ENCODE results near the gene TTC38. TPM values are rescaled to one million over a fixed set of nuclear protein-coding genes. Genes with fewer than 3 reads are reported as not detected.

The TTC38 gene
- total and polyA plus RNA-seq, 2 donors (not counting 3 experiments of a cell fraction or from before 2014, with no cell fraction given): 31.6 to 39.7 TPM

DNA sequence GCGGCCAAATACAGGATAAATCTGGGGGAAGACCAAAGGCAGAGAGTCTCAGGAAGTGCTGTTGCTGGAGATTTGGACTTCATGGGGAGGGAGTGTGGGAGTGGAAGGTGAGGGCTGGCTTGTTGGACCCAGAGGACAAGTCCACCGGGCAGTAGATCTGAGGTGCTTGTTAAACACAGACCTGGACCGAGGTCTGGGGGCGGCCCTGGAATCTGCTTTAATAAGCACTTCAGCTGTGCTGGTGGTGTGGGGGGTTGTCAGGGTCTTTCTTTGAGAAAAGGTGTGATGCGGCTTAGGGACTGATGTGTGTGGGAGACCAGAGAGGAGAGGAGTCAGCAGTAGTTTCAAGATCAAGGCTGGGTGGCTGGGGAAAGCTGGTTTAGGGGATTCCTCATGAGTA, 72.1 kb downstream of the TTC38 start:
- FAIRE-seq (no peak), DNase-seq (ENCODE audit: low read depth, low spot score) (no peak)
- H3K4me3 ChIP-seq (replicated peaks in 1 of 3; ENCODE audit: insufficient read depth in 1 of 3, low read depth in 1 of 3, low read length in 3 of 3): no peak overlapping the region
- no peak overlapping the region for H3K27ac ChIP-seq (ENCODE audit: insufficient read depth, low read depth, low read length)
- H3K79me2 ChIP-seq (ENCODE audit: control insufficient read depth, insufficient read depth, low read length): peaks cover 32% of the 10 kb centered on the region
- H2AFZ ChIP-seq (ENCODE audit: low read depth, low read length): no peak overlapping the region
- H3K9me1 ChIP-seq (replicated peaks; ENCODE audit: control insufficient read depth, extremely low read depth, insufficient read depth, low read length): no peaks in the 10 kb centered on the region
- BruUV-seq (replicated peaks): no TSS peak
- ChIA-PET CTCF (interaction anchor here (0.8 to 1.5 kb wide), 3 partner anchors 10 to 218 kb away, joined by 3 to 7 read pairs (median 4); no protein-coding TSS in a partner anchor), POLR2A (no interaction called here)
- H3K4me1 ChIP-seq (ENCODE audit: control insufficient read depth, extremely low read depth, insufficient read depth, low read length): peaks cover 7% of the 10 kb centered on the region
- H3K9me3 ChIP-seq (replicated peaks; ENCODE audit: control insufficient read depth, insufficient read depth, low read length): no peaks in the 10 kb centered on the region
- dilution Hi-C loops (cut with MboI; ENCODE audit: extremely low pct_ligation_motif_present, low sequenced_read_pairs) (no loop called here), intact Hi-C loops (cut with micrococcal nuclease) (no loop called here)
- peaks cover 12 to 33% of the 10 kb centered on the region in 2 experiments for H3K36me3 ChIP-seq (ENCODE audit: control insufficient read depth in 2 of 2, extremely low read depth in 1 of 2, insufficient read depth in 2 of 2, low read length in 2 of 2)
- no peaks in the 10 kb centered on the region for H3K27me3 ChIP-seq (ENCODE audit: control insufficient read depth in 2 of 2, insufficient read depth in 2 of 2, low read length in 2 of 2)
- TF ChIP-seq, protein P1, sequence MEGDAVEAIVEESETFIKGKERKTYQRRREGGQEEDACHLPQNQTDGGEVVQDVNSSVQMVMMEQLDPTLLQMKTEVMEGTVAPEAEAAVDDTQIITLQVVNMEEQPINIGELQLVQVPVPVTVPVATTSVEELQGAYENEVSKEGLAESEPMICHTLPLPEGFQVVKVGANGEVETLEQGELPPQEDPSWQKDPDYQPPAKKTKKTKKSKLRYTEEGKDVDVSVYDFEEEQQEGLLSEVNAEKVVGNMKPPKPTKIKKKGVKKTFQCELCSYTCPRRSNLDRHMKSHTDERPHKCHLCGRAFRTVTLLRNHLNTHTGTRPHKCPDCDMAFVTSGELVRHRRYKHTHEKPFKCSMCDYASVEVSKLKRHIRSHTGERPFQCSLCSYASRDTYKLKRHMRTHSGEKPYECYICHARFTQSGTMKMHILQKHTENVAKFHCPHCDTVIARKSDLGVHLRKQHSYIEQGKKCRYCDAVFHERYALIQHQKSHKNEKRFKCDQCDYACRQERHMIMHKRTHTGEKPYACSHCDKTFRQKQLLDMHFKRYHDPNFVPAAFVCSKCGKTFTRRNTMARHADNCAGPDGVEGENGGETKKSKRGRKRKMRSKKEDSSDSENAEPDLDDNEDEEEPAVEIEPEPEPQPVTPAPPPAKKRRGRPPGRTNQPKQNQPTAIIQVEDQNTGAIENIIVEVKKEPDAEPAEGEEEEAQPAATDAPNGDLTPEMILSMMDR (IDR thresholded peaks at IDR 0.05; ENCODE audit: extremely low read depth in 1 of 2, insufficient read depth in 1 of 2, low read depth in 1 of 2, low read length in 2 of 2): no peak
- TF ChIP-seq JUN (IDR thresholded peaks at IDR 0.05; ENCODE audit: borderline replicate concordance, insufficient read depth, insufficient read length, low read depth): no peak
- TF ChIP-seq GATA2 (IDR thresholded peaks at IDR 0.05; ENCODE audit: insufficient read depth, insufficient read length, low read depth, low read length): no peak
- no peak for TF ChIP-seq EZH2 (IDR thresholded peaks at IDR 0.05; ENCODE audit: borderline replicate concordance, low read depth, low read length, severe bottlenecking)
- no peak for TF ChIP-seq MYC (IDR thresholded peaks at IDR 0.05; ENCODE audit: low read depth, low read length)
- TF ChIP-seq MAX (IDR thresholded peaks at IDR 0.05; ENCODE audit: insufficient read depth, insufficient read length): no peak
- no peak for TF ChIP-seq POLR2A (IDR thresholded peaks at IDR 0.05; ENCODE audit: low read depth, low read length)
- no peak for TF ChIP-seq POLR2AphosphoS5 (IDR thresholded peaks at IDR 0.05; ENCODE audit: insufficient read depth, low read depth, low read length)
- no peak for TF ChIP-seq FOS (IDR thresholded peaks at IDR 0.05; ENCODE audit: borderline replicate concordance, insufficient read depth, low read length)
- H3K9ac ChIP-seq (replicated peaks; ENCODE audit: extremely low read depth, insufficient read depth, low read length): no peak overlapping the region
- H4K20me1 ChIP-seq (replicated peaks; ENCODE audit: control insufficient read depth, extremely low read depth, insufficient read depth, low read length): no peaks in the 10 kb centered on the region
- no peak overlapping the region for H3K4me2 ChIP-seq (ENCODE audit: insufficient read depth, low read length)

All from endothelial cell of umbilical vein (primary cell).